ENCODE measurements around the gene VPS13D.
"Not testable (repeated sequence)": the region's sequence is repeated elsewhere in the genome, so short reads cannot be mapped to it uniquely, and the experiment has no call there.

VPS13D gene

DNA sequence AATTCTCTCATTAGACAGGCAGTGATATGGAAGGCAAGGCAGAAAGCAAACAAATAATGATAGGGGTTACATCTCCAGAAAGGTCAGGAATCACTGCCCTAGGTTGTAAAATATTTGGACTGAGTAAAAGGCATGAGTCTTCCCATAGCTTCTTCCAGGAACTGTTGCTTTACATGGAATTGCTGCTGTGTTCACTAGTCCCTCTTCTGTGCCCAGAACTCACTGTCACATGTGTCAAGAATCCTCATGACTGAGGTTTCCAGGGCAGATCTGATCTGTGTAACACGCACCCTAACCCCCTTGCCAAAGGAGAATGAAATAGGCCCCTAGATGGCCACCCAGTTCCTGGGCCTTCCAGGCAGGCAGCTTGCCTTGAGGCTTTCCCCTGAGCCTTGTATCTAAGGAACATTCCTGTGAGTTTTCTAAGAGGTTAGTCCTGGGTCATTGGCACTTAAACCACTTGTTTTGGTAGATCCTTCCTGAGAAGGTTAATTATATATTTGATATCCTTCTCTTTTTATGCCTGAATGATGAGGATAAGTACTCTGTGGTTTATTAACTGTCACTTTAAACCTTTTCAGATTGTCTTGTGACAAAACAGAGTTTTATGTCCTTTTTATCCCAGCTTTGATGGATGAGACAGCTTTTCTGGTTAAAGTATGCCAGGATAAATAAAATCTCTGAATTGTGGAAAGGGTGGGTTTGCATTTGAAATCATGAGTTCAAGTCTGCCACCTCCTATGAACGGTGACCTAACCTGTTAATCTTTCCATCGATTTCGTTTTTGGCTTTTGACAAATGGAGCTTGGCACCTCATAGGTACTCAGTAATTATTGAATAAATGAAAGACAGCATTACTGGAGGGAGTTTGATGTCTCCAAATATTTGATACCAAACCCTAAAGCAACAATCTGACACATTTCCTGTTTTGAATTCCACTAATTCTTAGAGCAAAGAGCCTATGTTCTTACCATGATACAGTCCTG, 224.9 kb downstream of the VPS13D start:
- DNase-seq, result no peak

DNA sequence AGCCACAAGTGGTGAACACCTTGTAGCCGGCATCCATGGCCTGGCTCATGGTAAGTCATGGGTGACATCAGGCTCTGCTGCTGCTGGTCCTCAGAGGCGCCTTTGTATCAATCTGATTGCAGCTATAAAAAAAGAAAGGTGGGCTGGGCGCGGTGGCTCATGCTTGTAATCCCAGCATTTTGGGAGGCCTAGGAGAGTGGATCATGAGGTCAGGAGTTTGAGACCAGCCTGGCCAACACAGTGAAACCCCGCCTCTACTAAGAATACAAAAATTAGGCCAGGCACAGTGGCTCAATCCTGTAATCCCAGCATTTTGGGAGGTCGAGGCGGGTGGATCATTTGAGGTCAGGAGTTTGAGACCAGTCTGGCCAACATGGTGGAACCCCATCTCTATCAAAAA, 226.3 kb downstream of the VPS13D start:
- not testable (repeated sequence) for DNase-seq

DNA sequence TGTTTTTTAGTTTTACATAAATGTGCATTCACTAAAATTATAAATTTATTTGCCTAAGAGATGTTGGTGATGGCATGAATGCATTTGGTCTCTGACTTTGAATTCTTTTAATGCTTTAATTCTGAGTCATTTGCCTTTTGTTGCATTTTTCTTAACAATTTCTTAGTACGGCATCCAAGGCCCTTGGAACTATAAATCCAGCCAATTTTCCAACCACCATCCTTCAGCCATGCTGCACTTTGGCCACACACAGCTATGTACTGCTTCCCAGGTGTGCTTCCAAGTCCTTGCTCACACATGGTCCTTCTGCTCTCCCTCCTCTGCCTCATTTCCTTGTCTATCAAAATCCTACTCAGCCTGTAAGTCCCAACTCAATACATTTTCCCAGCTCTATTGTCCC, 227.1 kb downstream of the VPS13D start:
- DNase-seq, result no peak

DNA sequence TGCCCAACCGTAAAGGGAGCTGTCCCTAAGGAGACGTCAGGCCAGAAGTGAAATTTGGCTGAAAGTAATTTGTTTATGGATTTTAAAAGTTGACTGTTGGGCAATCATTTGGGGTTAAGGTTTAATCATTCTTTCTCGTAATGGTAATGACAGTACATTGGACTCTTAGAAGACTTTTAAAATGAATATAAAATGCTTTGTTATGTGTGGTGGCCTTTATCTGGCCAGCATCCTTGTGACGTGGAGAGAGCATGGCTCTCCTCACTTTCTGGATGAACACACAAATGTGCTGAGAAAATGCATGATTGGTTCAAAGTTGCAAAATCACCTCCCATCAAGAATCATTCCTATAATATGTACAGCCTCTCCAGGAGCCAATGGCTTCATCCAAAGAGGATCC, 227.9 kb downstream of the VPS13D start:
- DNase-seq, result no peak

DNA sequence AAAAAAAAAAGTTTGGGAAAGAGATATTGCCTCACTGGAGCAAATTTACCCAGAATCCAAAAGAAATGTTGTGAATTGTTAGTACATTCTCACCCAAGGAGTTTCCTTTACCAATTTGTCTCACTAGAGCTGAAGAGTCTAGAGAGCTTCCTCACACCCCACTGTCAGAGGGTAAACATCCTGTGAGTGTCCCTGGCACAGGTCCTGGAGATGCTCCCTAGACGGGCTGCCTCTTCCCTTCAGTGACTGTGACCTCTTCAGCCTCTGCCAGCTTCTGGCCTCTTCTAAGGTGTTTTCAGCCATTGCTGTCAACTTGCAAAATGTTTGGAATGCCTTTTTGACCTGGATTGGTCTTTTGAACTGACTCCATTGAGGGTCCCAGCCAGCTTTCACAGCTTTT, 228.7 kb downstream of the VPS13D start:
- DNase-seq, result no peak

DNA sequence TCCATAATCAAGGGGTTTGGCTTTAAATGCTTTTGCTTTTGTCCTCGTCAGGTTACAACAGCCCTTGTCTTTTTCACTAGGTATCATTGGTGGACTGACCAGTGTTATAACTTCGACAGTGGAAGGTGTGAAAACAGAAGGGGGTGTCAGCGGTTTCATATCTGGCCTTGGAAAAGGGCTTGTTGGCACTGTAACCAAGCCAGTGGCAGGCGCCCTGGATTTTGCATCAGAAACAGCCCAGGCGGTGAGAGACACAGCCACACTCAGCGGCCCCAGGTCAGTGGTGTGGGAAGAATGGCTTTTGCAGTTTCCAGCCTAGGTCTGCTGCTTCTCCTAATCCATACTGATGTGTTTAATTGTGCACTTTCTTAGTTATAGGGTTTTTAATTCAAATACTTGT, 230.3 kb downstream of the VPS13D start:
- no peak for DNase-seq

GRCh38 chr1:12460911-12461621, 231.2 kb downstream of the VPS13D start:
- DNase-seq, result no peak

DNA sequence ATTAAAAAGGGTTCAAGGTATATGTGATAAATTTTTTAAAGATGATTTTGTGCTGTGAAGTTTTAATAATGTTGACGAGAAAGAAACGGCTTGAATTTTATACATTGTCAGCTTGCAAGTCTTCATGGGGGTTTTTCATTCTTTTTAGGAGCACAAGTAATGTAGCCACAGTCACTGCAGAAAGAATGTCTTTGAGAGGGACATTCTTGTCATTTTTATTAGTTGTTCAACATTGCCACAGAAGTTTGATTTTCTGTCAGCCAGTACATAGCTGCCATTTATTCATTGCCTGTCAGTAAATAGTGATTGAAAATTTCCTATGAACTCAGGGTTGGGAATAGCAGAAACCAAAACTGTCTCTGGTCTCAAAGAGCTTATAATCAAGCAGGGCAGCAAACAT, 231.9 kb downstream of the VPS13D start:
- no peak for DNase-seq

DNA sequence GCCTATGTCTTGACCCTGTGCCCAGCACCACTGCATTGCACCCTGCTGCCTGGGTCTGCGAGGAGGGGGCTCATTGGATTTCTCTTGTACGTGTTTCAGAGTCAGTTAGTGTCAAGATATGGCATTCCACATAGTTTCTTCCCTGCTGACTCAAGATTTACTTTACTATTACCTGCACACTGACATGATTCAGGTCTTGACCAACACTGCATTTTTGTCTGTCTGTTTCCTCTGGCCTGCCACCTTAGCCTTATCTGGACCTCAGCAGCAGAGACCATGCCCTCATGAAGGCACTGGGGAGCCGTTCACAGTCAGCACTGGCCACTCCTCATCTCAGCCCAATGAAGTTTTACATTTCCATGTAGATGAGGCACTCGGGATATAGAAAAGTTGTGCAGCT, 232.8 kb downstream of the VPS13D start:
- DNase-seq, result no peak

DNA sequence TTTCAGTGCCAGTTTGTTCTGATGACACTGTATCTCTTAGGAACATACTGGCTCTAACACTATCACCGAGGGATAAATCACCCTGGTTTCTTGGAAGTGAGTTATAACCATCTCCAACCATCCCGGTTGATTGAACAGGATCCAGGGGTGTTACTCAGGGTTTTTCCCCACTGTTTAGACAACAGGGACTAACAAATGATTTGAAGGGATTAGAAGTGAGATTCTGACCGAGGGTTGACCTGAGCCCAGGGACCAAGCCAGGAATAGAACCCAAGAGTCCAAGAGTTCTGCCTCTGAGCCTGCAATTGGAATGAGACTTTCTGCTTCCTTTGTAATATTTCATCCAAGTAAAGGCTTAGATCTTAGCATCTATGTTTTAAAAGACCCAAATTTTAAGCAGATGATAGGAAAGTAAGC, 234.2 kb downstream of the VPS13D start:
- DNase-seq, result no peak

DNA sequence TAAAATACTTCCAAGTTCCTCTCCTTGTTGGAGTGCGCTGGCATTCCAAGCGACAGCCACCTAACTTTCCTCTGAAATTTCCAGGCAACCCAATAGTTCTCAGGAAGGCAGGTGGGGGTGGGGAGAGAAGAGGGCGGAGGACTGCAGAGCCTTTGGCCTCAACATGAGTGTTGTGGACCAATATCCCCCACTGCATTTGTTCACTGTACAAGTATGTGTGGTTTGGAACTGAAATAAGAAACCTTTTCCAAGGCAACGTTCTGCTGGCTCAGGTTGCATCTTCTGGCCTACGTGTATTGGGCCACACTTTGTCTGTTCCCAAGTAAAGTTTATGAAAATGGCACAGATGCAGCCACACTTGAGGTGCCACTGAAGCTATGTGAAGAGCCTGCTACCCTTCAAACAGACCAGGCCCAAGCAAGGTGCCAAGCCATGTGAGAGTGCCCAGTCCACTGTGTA, 234.8 kb downstream of the VPS13D start:
- DNase-seq, result no peak

DNA sequence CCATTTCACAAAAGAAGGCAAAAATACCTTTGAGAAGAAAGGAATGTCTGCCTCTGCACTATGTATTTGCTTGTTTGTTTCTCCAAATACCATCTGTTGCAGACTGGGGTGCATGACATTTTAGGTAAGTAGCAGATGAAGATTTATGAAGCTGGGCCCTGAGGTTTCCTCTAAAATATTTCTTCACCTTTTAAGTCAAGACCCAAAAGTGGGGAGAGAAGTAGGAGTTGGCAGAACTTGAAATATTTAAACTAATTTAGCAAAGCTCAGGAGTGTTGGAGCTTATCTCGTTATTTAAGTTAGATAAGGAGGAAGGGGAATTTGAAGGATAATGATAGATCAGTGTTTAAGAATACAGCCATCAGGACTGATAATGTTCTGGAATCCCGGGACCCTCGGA, 235.3 kb downstream of the VPS13D start:
- no peak for DNase-seq

GRCh38 chr1:12466816-12467215, 237.0 kb downstream of the VPS13D start:
- no peak for DNase-seq

- no peak for DNase-seq
Observed at GRCh38 chr1:12467570-12468286, 237.9 kb downstream of the VPS13D start.

- DNase-seq, result no peak
Observed at GRCh38 chr1:12468323-12468722, 238.5 kb downstream of the VPS13D start.

- no peak for DNase-seq
Observed at GRCh38 chr1:12469493-12469892, 239.7 kb downstream of the VPS13D start.

GRCh38 chr1:12469990-12470389, 240.2 kb downstream of the VPS13D start:
- no peak for DNase-seq

- DNase-seq, result not testable (repeated sequence)
Observed at GRCh38 chr1:12470916-12471315, 241.1 kb downstream of the VPS13D start.

DNA sequence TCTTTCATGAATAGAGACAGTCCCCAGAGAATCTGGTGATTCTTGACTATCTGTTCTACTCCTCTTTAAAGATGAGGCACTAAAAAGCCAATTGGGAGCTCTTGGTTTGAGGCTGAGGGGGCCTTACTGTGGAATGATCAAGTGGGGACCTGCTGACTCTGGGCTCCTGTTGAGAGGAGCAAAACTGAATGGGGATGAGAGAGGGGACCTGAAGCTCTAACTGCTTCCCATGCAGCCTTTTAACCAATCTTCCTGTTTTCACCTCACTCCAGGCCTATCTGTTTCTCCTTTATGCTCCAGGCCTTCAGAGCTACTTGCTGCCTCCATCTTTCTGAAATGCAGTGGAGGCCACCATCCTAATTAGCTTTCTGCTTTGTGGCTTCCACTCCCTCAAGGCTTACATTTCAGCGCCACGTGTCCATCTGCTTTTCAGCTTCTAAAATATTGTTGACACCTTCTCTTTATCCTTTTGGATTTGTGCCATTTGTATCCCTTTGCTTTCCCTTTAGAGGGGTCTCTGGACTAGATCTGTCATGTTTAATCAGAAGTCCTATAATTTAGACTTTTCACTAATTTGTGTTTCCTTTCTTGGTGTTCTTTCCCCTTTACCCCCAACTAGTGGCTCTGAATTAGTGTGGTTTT, 242.4 kb downstream of the VPS13D start:
- no peak for DNase-seq

- peak; percentile 78 to 81 for DNase-seq
Observed at GRCh38 chr1:12472798-12473551, 243.1 kb downstream of the VPS13D start.

- no peak for DNase-seq
Observed at GRCh38 chr1:12473596-12474362, 243.9 kb downstream of the VPS13D start.

Measured in stimulated activated CD4-positive, alpha-beta T cell treated with anti-CD3 and anti-CD28 coated beads, Interleukin-2, amount 100 ng/mL, for 24 hours (primary cell).